Keratinocyte (primary cell): ENCODE data around the gene PDK4. TPM values are rescaled to one million over a fixed set of nuclear protein-coding genes. Genes with fewer than 3 reads are reported as not detected.

Source experiments
- DNase-seq: peaks from one replicate; pipeline ENCODE4 v3.0.0-alpha.2; 2011; ENCODE audit warnings: low read depth, missing footprints, low spot score
- FAIRE-seq: peaks from 2 replicates; lab custom pipeline; 2011; peaks lifted over from hg19 to GRCh38; lab: Jason Lieb, UNC
- H2AFZ ChIP-seq: 2 replicates; pipeline ENCODE4 v1.6.0; 2012; ENCODE audit warnings: low read length, control low read depth, inconsistent platforms; ENCODE audit not compliant: control insufficient read depth
- H3K27ac ChIP-seq: 2 replicates; pipeline ENCODE4 v1.5.1; 2011; ENCODE audit warnings: low read length; ENCODE audit not compliant: control insufficient read depth, insufficient read depth
- H3K27me3 ChIP-seq: 3 replicates; pipeline ENCODE4 v1.6.0; 2011; ENCODE audit warnings: low read length; ENCODE audit not compliant: control insufficient read depth, insufficient read depth; ENCODE audit errors: extremely low read depth
- H3K36me3 ChIP-seq, 2 experiments: 2 replicates in 1 of 2; 3 replicates in 1 of 2; pipeline ENCODE4 v1.5.1; 2011; ENCODE audit warnings: low read length in 2 of 2, mild to moderate bottlenecking in 1 of 2; ENCODE audit not compliant: control insufficient read depth in 2 of 2, insufficient read depth in 2 of 2; ENCODE audit errors: extremely low read depth in 1 of 2
- H3K4me1 ChIP-seq: 3 replicates; pipeline ENCODE4 v1.5.1; 2011; ENCODE audit warnings: low read length; ENCODE audit not compliant: control insufficient read depth, insufficient read depth; ENCODE audit errors: extremely low read depth
- H3K4me2 ChIP-seq: 3 replicates; pipeline ENCODE4 v1.6.0; 2011; ENCODE audit warnings: low read depth, low read length; ENCODE audit not compliant: control insufficient read depth, insufficient read depth; ENCODE audit errors: extremely low read depth
- H3K4me3 ChIP-seq, 3 experiments: fragments of 200-600 bp in 1 of 3; sonication (generic) in 1 of 3; 2 replicates in 2 of 3; 3 replicates in 1 of 3; pipeline ENCODE4 v1.5.1; 2011 to 2016; ENCODE audit warnings: low read length in 3 of 3, mild to moderate bottlenecking in 3 of 3, control low read depth in 2 of 3, inconsistent platforms in 1 of 3, low read depth in 1 of 3, mixed read lengths in 1 of 3, mixed run types in 1 of 3, moderate library complexity in 1 of 3; ENCODE audit not compliant: control insufficient read depth in 2 of 3, insufficient read depth in 2 of 3; ENCODE audit errors: extremely low read depth in 1 of 3
- H3K79me2 ChIP-seq: 2 replicates; pipeline ENCODE4 v1.6.0; 2012; ENCODE audit warnings: low read length; ENCODE audit not compliant: control insufficient read depth, insufficient read depth
- H3K9ac ChIP-seq: 3 replicates; pipeline ENCODE4 v1.6.0; 2011; ENCODE audit warnings: low read length; ENCODE audit not compliant: control insufficient read depth, insufficient read depth; ENCODE audit errors: extremely low read depth
- H3K9me1 ChIP-seq: 3 replicates; pipeline ENCODE4 v1.6.0; 2011; ENCODE audit warnings: low read length; ENCODE audit not compliant: control insufficient read depth, insufficient read depth; ENCODE audit errors: extremely low read depth
- H3K9me3 ChIP-seq: 2 replicates; pipeline ENCODE4 v1.5.1; 2012; ENCODE audit warnings: low read depth, low read length; ENCODE audit not compliant: control insufficient read depth
- H4K20me1 ChIP-seq: 3 replicates; pipeline ENCODE4 v1.6.0; 2011; ENCODE audit warnings: low read length; ENCODE audit not compliant: control insufficient read depth, insufficient read depth; ENCODE audit errors: extremely low read depth
- EZH2 ChIP-seq: IDR thresholded peaks from one replicate; pipeline ENCODE4 v1.6.1; 2012; ENCODE audit warnings: inconsistent platforms, mild to moderate bottlenecking, low read length, moderate library complexity
- dilution Hi-C: fragments of 300-500 bp; cut with MboI; formaldehyde crosslinking; loops from one replicate; pipeline ENCODE4 v1.7.0; 2020; ENCODE audit warnings: low sequenced_read_pairs; ENCODE audit not compliant: extremely low pct_ligation_motif_present
- polyA plus RNA-seq, 5 experiments: library from polyadenylated mRNA; depleted of rRNA in 3 of 5; stranded (reverse) in 3 of 5; stranded (forward) in 1 of 5; unstranded in 1 of 5; fragments of >200 nt; gene quantifications; 1 replicate in 1 of 5; 2 replicates in 3 of 5; 3 replicates in 1 of 5; pipeline versions ENCODE4 v1.2.1 to v1.2.3, GENCODE V29; 2011 to 2012; ENCODE audit warnings: missing spikeins in 2 of 5, low read depth in 1 of 5, low replicate concordance in 1 of 5
- TF ChIP-seq, protein P1 (sequence below), 3 experiments: IDR thresholded peaks in 1 of 3; conservative IDR thresholded peaks in 1 of 3; optimal IDR thresholded peaks in 1 of 3; 2 replicates in 2 of 3; 3 replicates in 1 of 3; pipeline versions ENCODE3 to v1.5.1; 2011; ENCODE audit warnings: low read length in 3 of 3, mild to moderate bottlenecking in 3 of 3, moderate library complexity in 2 of 3, control low read depth in 1 of 3, inconsistent platforms in 1 of 3; ENCODE audit not compliant: insufficient read depth in 2 of 3; ENCODE audit errors: extremely low read depth in 1 of 3

The PDK4 gene
- polyA plus RNA-seq, 1 donor (not counting 4 experiments of a cell fraction or from before 2014, with no cell fraction given): not detected

DNA sequence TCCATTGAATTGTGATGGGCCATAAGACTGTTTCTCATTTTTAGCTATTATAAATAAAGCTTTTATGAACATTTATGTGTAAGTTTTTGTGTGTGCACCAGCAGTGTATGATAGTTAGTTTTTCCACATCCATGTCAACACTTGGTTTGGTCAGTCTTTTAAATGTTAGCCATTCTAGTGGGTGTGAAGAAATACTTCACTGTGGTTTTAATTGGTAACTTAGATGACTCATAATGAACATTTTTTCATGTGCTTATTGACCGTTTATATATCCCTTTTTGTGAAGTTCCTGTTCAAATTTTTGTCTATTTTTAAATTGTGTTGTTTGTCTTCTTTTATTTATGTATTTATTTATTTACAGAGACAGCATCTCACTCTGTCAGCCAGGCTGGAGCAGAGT, 23.6 kb upstream of the PDK4 start:
- Histone ChIP-seq H3K9me1 (no peaks in the 10 kb centered on the region), H3K9ac (no peak overlapping the region), H4K20me1 (no peaks in the 10 kb centered on the region), H3K27ac (no peak overlapping the region), H3K27me3 (no peaks in the 10 kb centered on the region), H3K36me3 (no peaks in the 10 kb centered on the region), H3K4me1 (no peaks in the 10 kb centered on the region), H3K9me3 (no peaks in the 10 kb centered on the region), H3K4me3 (no peak overlapping the region), H3K4me2 (no peak overlapping the region), H2AFZ (no peak overlapping the region), H3K79me2 (no peaks in the 10 kb centered on the region)
- dilution Hi-C loops: no loop called here
- TF ChIP-seq, protein P1, sequence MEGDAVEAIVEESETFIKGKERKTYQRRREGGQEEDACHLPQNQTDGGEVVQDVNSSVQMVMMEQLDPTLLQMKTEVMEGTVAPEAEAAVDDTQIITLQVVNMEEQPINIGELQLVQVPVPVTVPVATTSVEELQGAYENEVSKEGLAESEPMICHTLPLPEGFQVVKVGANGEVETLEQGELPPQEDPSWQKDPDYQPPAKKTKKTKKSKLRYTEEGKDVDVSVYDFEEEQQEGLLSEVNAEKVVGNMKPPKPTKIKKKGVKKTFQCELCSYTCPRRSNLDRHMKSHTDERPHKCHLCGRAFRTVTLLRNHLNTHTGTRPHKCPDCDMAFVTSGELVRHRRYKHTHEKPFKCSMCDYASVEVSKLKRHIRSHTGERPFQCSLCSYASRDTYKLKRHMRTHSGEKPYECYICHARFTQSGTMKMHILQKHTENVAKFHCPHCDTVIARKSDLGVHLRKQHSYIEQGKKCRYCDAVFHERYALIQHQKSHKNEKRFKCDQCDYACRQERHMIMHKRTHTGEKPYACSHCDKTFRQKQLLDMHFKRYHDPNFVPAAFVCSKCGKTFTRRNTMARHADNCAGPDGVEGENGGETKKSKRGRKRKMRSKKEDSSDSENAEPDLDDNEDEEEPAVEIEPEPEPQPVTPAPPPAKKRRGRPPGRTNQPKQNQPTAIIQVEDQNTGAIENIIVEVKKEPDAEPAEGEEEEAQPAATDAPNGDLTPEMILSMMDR (optimal IDR thresholded peaks at IDR 0.05 in 1 of 3, IDR thresholded peaks at IDR 0.05 in 1 of 3, conservative IDR thresholded peaks at IDR 0.05 in 1 of 3; ENCODE audit: extremely low read depth in 1 of 3, insufficient read depth in 2 of 3, low read length in 3 of 3): no peak
- no peak for TF ChIP-seq EZH2
- no peak for FAIRE-seq
- DNase-seq: no peak

DNA sequence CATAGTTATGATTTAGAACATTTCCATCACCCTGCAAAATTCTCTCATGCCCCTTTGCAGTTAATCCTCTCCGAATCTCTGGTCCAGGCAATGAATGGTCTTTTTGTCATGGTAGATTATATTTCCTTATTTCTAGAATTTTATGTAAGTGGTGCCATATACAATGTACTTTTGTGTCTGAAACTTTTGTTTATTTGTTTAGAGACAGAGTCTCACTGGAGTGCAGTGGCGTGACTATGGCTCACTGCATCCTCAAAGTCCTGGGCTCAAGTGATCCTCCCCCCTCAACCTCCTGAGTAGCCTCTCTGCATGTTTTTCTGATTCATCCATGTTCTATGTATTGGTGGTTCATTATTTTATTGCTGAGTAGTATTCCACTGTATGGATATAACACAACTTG, 23.2 kb upstream of the PDK4 start:
- Histone ChIP-seq H3K79me2 (no peaks in the 10 kb centered on the region), H2AFZ (no peak overlapping the region), H3K4me2 (no peak overlapping the region), H3K36me3 (no peaks in the 10 kb centered on the region), H3K27me3 (no peaks in the 10 kb centered on the region), H3K27ac (no peak overlapping the region), H3K9me3 (no peaks in the 10 kb centered on the region), H3K9ac (no peak overlapping the region), H3K4me1 (no peaks in the 10 kb centered on the region), H3K4me3 (no peak overlapping the region), H3K9me1 (no peaks in the 10 kb centered on the region), H4K20me1 (no peaks in the 10 kb centered on the region)
- dilution Hi-C loops: no loop called here
- no peak for TF ChIP-seq EZH2
- TF ChIP-seq, protein P1 (optimal IDR thresholded peaks at IDR 0.05 in 1 of 3, IDR thresholded peaks at IDR 0.05 in 1 of 3, conservative IDR thresholded peaks at IDR 0.05 in 1 of 3; ENCODE audit: extremely low read depth in 1 of 3, insufficient read depth in 2 of 3, low read length in 3 of 3): no peak
- DNase-seq: no peak
- FAIRE-seq: no peak
